Stomach (tissue), 4 donors: ENCODE data around the gene GREB1.

Experiments used
- EP300 ChIP-seq: sonication (generic); formaldehyde crosslinking; IDR thresholded peaks from one replicate; pipeline ENCODE4 v1.6.1; 2017; ENCODE audit warnings: antibody characterized with exemption
- POLR2A ChIP-seq, 4 donors: fragments of 450-650 bp; IDR thresholded peaks; one replicate each; pipeline ENCODE4 v1.6.1; 2016; ENCODE audit warnings: antibody characterized with exemption in 4 of 4, control low read depth in 2 of 4, mild to moderate bottlenecking in 1 of 4, moderate library complexity in 1 of 4
- TF ChIP-seq, protein P1 (sequence below), 7 experiments: fragments of 450-650 bp in 4 of 7; fragments of 200-600 bp in 3 of 7; sonication (generic) in 3 of 7; IDR thresholded peaks; one replicate each; pipeline ENCODE4 v1.5.1; 2016 to 2019; ENCODE audit warnings: antibody characterized with exemption in 7 of 7, control low read depth in 2 of 7, mild to moderate bottlenecking in 1 of 7

- no peak for TF ChIP-seq POLR2A (IDR thresholded peaks at IDR 0.05)
- TF ChIP-seq EP300 = no peak
- TF ChIP-seq, protein P1, sequence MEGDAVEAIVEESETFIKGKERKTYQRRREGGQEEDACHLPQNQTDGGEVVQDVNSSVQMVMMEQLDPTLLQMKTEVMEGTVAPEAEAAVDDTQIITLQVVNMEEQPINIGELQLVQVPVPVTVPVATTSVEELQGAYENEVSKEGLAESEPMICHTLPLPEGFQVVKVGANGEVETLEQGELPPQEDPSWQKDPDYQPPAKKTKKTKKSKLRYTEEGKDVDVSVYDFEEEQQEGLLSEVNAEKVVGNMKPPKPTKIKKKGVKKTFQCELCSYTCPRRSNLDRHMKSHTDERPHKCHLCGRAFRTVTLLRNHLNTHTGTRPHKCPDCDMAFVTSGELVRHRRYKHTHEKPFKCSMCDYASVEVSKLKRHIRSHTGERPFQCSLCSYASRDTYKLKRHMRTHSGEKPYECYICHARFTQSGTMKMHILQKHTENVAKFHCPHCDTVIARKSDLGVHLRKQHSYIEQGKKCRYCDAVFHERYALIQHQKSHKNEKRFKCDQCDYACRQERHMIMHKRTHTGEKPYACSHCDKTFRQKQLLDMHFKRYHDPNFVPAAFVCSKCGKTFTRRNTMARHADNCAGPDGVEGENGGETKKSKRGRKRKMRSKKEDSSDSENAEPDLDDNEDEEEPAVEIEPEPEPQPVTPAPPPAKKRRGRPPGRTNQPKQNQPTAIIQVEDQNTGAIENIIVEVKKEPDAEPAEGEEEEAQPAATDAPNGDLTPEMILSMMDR (IDR thresholded peaks at IDR 0.05) = no peak
Measured at GRCh38 chr2:11506611-11506969, 27.3 kb upstream of the GREB1 start.
